ACC112 (cell line): ENCODE measurements around the gene CLEC20A.

Experiments used
- H2AFZ ChIP-seq: fragments of 200-600 bp; sonication (generic); one replicate; pipeline ENCODE4 v1.6.0; 2017; ENCODE audit warnings: antibody characterized with exemption, low read length; ENCODE audit not compliant: unreplicated experiment
- H3K27ac ChIP-seq: fragments of 200-600 bp; sonication (generic); 2 replicates; pipeline ENCODE4 v1.5.1; 2014; ENCODE audit warnings: low read depth, mild to moderate bottlenecking, antibody characterized with exemption, low read length, moderate library complexity
- H3K27me3 ChIP-seq: fragments of 200-600 bp; sonication (generic); 2 replicates; pipeline ENCODE4 v1.6.1; 2014; ENCODE audit warnings: mild to moderate bottlenecking, antibody characterized with exemption, low read length, moderate library complexity, mixed read lengths; ENCODE audit not compliant: insufficient read depth
- H3K36me3 ChIP-seq: fragments of 200-600 bp; sonication (generic); 2 replicates; pipeline ENCODE4 v1.6.1; 2016; ENCODE audit warnings: mild to moderate bottlenecking, antibody characterized with exemption, low read length, moderate library complexity, mixed read lengths; ENCODE audit not compliant: insufficient read depth
- H3K4me1 ChIP-seq: fragments of 200-600 bp; sonication (generic); one replicate; pipeline ENCODE4 v1.6.1; 2016; ENCODE audit warnings: low read length, mixed read lengths; ENCODE audit not compliant: insufficient read depth, unreplicated experiment, control insufficient read depth
- H3K4me3 ChIP-seq: fragments of 200-600 bp; sonication (generic); 2 replicates; pipeline ENCODE4 v1.5.1; 2014; ENCODE audit warnings: mild to moderate bottlenecking, low read depth, low read length
- H3K79me2 ChIP-seq: fragments of 200-600 bp; sonication (generic); one replicate; pipeline ENCODE4 v1.6.0; 2016; ENCODE audit warnings: low read length; ENCODE audit not compliant: control insufficient read depth, unreplicated experiment, insufficient read depth

The CLEC20A gene

GRCh38 chr1:178537382-178538090 is 40.8 kb upstream of the CLEC20A start:
- no peaks in the 10 kb centered on the region for H3K36me3 ChIP-seq
- no peaks in the 10 kb centered on the region for H3K79me2 ChIP-seq
- peak overlapping the region; percentile 85 for H2AFZ ChIP-seq
- H3K4me1 ChIP-seq, result peaks cover 55% of the 10 kb centered on the region
- peak overlapping the region; percentile 72 for H3K27ac ChIP-seq
- H3K4me3 ChIP-seq, result no peak overlapping the region
- no peaks in the 10 kb centered on the region for H3K27me3 ChIP-seq

- no peaks in the 10 kb centered on the region for H3K79me2 ChIP-seq
- peaks cover 54% of the 10 kb centered on the region for H3K4me1 ChIP-seq
- H3K4me3 ChIP-seq, result no peak overlapping the region
- H3K36me3 ChIP-seq, result no peaks in the 10 kb centered on the region
- H3K27me3 ChIP-seq, result no peaks in the 10 kb centered on the region
- H2AFZ ChIP-seq, result peak overlapping the region; percentile 85
- H3K27ac ChIP-seq, result peak overlapping the region; percentile 72
Measured at GRCh38 chr1:178536844-178537371, 40.1 kb upstream of the CLEC20A start.

GRCh38 chr1:178536329-178536728 is 39.6 kb upstream of the CLEC20A start:
- Histone ChIP-seq H3K27ac (peak overlapping the region; percentile 72), H3K27me3 (no peaks in the 10 kb centered on the region), H3K4me1 (peaks cover 53% of the 10 kb centered on the region)

DNA sequence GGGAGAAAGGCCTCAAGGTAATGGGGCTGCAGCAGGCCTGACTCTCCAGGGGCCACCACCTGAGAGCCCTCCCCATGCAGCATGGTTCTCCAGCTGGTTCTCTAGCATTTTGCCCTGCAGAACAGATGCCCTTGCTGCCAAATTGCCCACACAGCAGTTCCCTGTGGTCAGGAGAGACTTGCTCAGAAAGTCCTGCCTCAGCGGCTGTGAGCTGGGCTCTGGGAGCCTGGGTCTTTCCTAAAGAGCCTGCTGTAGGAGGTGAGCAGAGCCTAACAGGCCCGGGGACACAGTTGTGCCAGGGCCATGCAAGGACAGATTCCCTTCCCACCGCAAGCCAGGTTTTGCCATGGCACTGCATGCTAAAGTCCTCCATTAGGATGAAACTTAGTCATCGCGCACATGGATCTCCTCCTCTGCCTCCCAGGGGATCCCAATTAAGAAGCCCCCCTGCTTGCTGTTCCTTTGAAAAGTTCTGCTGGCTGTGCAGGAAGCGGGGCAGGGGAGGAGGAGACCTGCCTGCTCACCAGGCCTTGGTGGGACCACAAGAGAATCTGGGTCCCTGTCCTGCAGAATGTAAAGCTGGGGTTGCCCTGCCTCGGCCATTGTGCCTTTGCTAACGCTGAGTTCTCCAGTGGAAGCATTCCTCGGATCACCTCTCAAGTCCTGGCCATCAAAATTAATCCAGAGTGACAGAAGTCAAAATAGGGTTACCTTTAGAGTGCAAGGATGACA is 37.5 kb upstream of the CLEC20A start:
- Histone ChIP-seq H3K27me3 (no peaks in the 10 kb centered on the region), H2AFZ (no peak overlapping the region), H3K4me1 (peaks cover 52% of the 10 kb centered on the region), H3K4me3 (no peak overlapping the region), H3K79me2 (no peaks in the 10 kb centered on the region), H3K27ac (no peak overlapping the region), H3K36me3 (no peaks in the 10 kb centered on the region)

More at GRCh38 chr1:178536329-178536728, 39.6 kb upstream of the CLEC20A start:
- H2AFZ ChIP-seq, result no peak overlapping the region
- no peak overlapping the region for H3K4me3 ChIP-seq
- H3K79me2 ChIP-seq, result no peaks in the 10 kb centered on the region
- H3K36me3 ChIP-seq, result no peaks in the 10 kb centered on the region

- peaks cover 43% of the 10 kb centered on the region for H3K4me1 ChIP-seq
- no peak overlapping the region for H3K27ac ChIP-seq
- no peaks in the 10 kb centered on the region for H3K79me2 ChIP-seq
- H3K27me3 ChIP-seq, result no peaks in the 10 kb centered on the region
- H3K36me3 ChIP-seq, result no peaks in the 10 kb centered on the region
- H3K4me3 ChIP-seq, result no peak overlapping the region
- H2AFZ ChIP-seq, result no peak overlapping the region
Measured at GRCh38 chr1:178533121-178533946, 36.6 kb upstream of the CLEC20A start.

DNA sequence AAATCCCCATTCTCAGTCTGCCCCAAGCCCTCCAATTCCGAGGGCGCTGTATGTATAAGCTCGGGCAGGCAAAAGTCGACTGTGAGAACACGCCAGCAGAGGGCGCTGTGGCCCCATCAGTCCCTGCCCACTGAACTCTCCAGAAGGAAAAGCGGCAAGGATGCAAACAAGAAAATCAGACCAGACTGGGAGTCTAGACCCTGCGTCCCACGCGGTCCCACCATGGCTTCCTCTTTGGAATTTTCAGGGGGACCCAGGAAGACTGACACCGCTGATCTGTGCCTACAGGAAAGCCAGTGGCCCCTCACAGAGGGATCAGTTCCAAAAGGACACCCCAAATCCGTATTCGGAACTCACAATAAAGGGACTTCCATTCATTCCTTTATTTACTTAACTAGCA is 35.6 kb upstream of the CLEC20A start:
- Histone ChIP-seq H3K79me2 (no peaks in the 10 kb centered on the region), H2AFZ (peak overlapping the region; percentile 85), H3K27me3 (no peaks in the 10 kb centered on the region), H3K27ac (no peak overlapping the region), H3K4me1 (peaks cover 34% of the 10 kb centered on the region), H3K36me3 (no peaks in the 10 kb centered on the region), H3K4me3 (no peak overlapping the region)

- H3K4me1 ChIP-seq, result peaks cover 29% of the 10 kb centered on the region
- H3K27me3 ChIP-seq, result no peaks in the 10 kb centered on the region
- H3K27ac ChIP-seq, result no peak overlapping the region
- H3K79me2 ChIP-seq, result no peaks in the 10 kb centered on the region
- H2AFZ ChIP-seq, result peak overlapping the region; percentile 85
- no peaks in the 10 kb centered on the region for H3K36me3 ChIP-seq
- H3K4me3 ChIP-seq, result no peak overlapping the region
Measured at GRCh38 chr1:178531887-178532286, 35.1 kb upstream of the CLEC20A start.

DNA sequence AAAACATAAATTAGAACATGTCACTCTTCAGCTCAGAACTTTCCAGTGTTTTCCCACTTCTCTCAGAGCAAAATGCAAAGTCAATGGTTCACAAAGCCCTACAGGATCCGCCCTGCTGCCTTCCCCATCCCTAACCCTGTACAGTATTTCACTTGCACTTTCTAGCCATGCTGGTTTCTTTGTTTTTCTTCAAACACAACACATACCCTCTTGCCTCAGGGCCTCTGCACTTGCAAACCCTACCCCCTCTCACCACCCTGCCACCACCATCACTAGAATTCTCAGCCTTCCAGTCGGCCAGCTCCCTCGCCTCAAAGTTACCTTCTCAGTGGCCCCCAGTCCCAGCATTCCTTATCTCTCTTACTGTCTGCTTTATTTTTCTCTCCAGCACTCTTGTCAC is 33.7 kb upstream of the CLEC20A start:
- H3K36me3 ChIP-seq, result no peaks in the 10 kb centered on the region
- no peak overlapping the region for H3K4me3 ChIP-seq
- H3K4me1 ChIP-seq, result peaks cover 22% of the 10 kb centered on the region
- H3K79me2 ChIP-seq, result no peaks in the 10 kb centered on the region
- H3K27me3 ChIP-seq, result no peaks in the 10 kb centered on the region
- no peak overlapping the region for H2AFZ ChIP-seq
- no peak overlapping the region for H3K27ac ChIP-seq

DNA sequence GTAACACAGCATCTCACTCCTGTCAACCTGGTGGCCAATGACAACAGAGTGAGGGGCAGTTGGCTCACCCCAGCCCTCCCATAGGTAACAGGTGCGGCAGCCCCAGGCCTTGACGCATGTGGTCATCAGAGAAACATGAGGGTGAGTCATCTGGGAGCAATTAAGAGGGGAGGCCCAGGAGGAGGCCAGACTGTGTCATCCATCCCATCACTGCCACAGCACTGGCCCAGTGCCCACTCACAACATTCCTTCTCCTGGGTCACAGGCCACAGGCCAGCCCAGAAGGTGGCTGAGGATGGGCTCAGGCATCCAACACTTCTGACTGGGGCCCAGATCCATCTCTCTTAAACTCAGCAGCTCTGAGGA is 33.3 kb upstream of the CLEC20A start:
- Histone ChIP-seq H3K79me2 (no peaks in the 10 kb centered on the region), H3K36me3 (no peaks in the 10 kb centered on the region), H3K4me3 (no peak overlapping the region), H3K4me1 (peaks cover 22% of the 10 kb centered on the region), H2AFZ (no peak overlapping the region), H3K27me3 (no peaks in the 10 kb centered on the region), H3K27ac (no peak overlapping the region)

DNA sequence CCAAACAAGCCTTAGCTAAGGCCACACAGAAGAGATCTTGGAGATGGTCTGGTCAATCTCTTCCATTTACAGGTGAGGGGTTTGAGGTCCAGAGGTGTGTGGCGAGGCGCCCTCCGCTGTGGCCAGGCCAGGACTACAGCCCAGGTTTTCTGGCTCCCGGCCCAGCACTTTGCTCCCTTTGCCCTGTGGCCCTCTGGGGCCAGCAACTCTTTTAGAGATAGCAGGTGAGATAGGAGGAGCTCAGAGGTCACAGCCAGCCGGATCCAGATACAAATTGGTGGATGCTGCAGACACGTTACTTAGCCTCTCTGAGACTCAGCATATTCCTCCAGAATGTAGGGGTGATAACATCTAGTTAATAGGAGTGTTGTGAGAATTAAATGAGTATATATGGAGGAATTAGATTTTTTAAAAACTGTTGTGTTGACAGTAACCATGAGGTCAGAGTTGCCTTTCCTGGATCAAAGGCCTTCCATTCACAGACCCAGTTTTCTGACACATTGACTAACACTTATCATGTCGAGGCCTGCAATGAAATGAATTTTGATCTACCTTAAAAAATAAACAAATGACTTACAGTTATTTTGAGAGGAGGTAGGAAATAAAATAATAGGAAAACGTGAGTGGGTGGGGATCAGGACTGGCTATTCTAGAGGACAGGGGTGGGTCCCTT is 32.7 kb upstream of the CLEC20A start:
- Histone ChIP-seq H3K36me3 (no peaks in the 10 kb centered on the region), H2AFZ (no peak overlapping the region), H3K27ac (no peak overlapping the region), H3K79me2 (no peaks in the 10 kb centered on the region), H3K4me3 (no peak overlapping the region), H3K4me1 (peaks cover 22% of the 10 kb centered on the region), H3K27me3 (no peaks in the 10 kb centered on the region)
